OCI-LY3 (cell line): ENCODE results near the gene MAPK8.

Experiments used
- H2AFZ ChIP-seq: fragments of 200-600, 300-600 bp; shearing (Covaris generic); 2 replicates; pipeline ENCODE4 v1.6.0; 2014; ENCODE audit warnings: antibody characterized with exemption, low read depth, low read length
- H3K27ac ChIP-seq: fragments of 200-600, 300-600 bp; sonication (generic); 2 replicates; pipeline ENCODE4 v1.5.1; 2014; ENCODE audit warnings: mild to moderate bottlenecking, low read length, moderate library complexity, mixed read lengths
- H3K27me3 ChIP-seq: fragments of 200-600, 300-600 bp; sonication (generic); 2 replicates; pipeline ENCODE4 v1.6.1; 2014; ENCODE audit warnings: low read depth, low read length, mixed read lengths
- H3K36me3 ChIP-seq: fragments of 200-600, 300-600 bp; sonication (generic); replicated peaks from 2 replicates; pipeline ENCODE3; 2014; ENCODE audit warnings: low read depth, low read length, mixed read lengths
- H3K4me1 ChIP-seq: fragments of 300-600, 200-600 bp; sonication (generic); 2 replicates; pipeline ENCODE4 v1.6.1; 2014; ENCODE audit warnings: low read length, mixed read lengths
- H3K4me2 ChIP-seq: fragments of 200-600, 300-600 bp; sonication (generic); 2 replicates; pipeline ENCODE4 v1.6.1; 2014; ENCODE audit warnings: low read length, mixed read lengths
- H3K4me3 ChIP-seq: fragments of 300-600, 200-600 bp; sonication (generic); 2 replicates; pipeline ENCODE4 v1.5.1; 2014; ENCODE audit warnings: antibody characterized with exemption, mild to moderate bottlenecking, low read length, moderate library complexity
- H3K79me2 ChIP-seq: fragments of 300-600, 200-600 bp; shearing (Covaris generic); 2 replicates; pipeline ENCODE4 v1.6.1; 2014; ENCODE audit warnings: mild to moderate bottlenecking, low read length, mixed read lengths
- H3K9ac ChIP-seq: fragments of 300-600, 200-600 bp; shearing (Covaris generic); 2 replicates; pipeline ENCODE4 v1.6.0; 2014; ENCODE audit warnings: mild to moderate bottlenecking, low read length, moderate library complexity
- H3K9me3 ChIP-seq: fragments of 200-600, 300-600 bp; shearing (Covaris generic); 2 replicates; pipeline ENCODE4 v1.6.1; 2014; ENCODE audit warnings: low read length, mixed read lengths; ENCODE audit not compliant: insufficient read depth
- H4K20me1 ChIP-seq: fragments of 200-600, 300-600 bp; sonication (generic); 2 replicates; pipeline ENCODE4 v1.6.1; 2016; ENCODE audit warnings: low read length, mixed read lengths; ENCODE audit not compliant: insufficient read depth
- EZH2phosphoT487 ChIP-seq: fragments of 200-600 bp; shearing (Covaris generic); IDR thresholded peaks from 2 replicates; pipeline ENCODE4 v1.6.1; 2018; ENCODE audit warnings: antibody characterized with exemption, mixed run types, low read depth
- TF ChIP-seq, protein P1 (sequence below): fragments of 200-600, 300-600 bp; sonication (generic); IDR thresholded peaks from 2 replicates; pipeline ENCODE4 v1.5.1; 2014; ENCODE audit warnings: antibody characterized with exemption, low read length, low read depth

MAPK8 gene

DNA sequence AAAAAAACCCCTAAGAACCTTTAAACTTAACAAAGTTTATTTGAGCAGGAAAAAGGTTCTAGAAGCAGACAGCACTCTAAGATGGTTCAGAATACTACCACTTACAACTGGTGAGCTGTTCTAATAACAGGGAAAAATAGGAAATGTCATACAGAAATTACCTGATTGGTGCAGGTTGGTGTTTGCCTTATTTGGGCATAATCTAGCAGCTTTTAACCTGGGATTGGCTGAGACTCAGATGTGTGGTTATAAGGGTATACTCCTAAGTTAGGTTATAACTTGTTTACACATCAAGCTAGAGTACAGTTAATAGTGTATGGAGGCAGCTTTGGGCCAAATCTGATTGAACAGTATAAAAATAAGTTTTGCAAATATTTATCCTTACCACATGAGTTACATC lies 59.8 kb downstream of the MAPK8 start:
- no peak for TF ChIP-seq EZH2phosphoT487
- TF ChIP-seq, protein P1, sequence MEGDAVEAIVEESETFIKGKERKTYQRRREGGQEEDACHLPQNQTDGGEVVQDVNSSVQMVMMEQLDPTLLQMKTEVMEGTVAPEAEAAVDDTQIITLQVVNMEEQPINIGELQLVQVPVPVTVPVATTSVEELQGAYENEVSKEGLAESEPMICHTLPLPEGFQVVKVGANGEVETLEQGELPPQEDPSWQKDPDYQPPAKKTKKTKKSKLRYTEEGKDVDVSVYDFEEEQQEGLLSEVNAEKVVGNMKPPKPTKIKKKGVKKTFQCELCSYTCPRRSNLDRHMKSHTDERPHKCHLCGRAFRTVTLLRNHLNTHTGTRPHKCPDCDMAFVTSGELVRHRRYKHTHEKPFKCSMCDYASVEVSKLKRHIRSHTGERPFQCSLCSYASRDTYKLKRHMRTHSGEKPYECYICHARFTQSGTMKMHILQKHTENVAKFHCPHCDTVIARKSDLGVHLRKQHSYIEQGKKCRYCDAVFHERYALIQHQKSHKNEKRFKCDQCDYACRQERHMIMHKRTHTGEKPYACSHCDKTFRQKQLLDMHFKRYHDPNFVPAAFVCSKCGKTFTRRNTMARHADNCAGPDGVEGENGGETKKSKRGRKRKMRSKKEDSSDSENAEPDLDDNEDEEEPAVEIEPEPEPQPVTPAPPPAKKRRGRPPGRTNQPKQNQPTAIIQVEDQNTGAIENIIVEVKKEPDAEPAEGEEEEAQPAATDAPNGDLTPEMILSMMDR, result no peak
- H3K27ac ChIP-seq, result no peak overlapping the region
- no peaks in the 10 kb centered on the region for H3K36me3 ChIP-seq
- H4K20me1 ChIP-seq, result peaks cover 7% of the 10 kb centered on the region; the same call in 1 of the 2 replicates
- no peak overlapping the region for H3K9ac ChIP-seq
- H3K4me1 ChIP-seq, result peaks cover 15% of the 10 kb centered on the region
- no peak overlapping the region for H2AFZ ChIP-seq
- no peak overlapping the region for H3K4me2 ChIP-seq
- H3K9me3 ChIP-seq, result no peaks in the 10 kb centered on the region
- H3K27me3 ChIP-seq, result no peaks in the 10 kb centered on the region
- 0 out of 2 replicates have a peak, but pooled peaks cover 3% of the 10 kb centered on the region for H3K79me2 ChIP-seq
- no peak overlapping the region for H3K4me3 ChIP-seq

DNA sequence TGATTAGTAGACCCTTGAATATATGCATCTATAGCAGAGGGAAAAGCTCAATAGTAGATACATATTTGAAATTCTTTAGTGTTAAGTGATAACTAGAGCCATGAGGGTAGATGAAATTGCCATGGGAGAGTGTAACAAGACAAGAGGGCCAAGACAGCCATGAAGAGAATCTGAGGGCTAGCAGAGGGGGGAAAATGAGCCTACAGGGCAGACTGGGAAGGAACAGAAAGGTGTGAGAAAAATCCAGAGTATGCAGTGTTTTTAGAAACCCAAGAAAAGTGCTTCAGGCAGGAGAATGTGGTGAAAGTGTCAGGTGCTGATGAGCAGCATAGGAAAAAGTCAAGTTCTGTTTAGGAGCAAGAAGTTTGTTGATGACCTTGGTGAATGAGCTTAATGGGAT lies 63.0 kb downstream of the MAPK8 start:
- H4K20me1 ChIP-seq, result no peaks in the 10 kb centered on the region
- H3K27me3 ChIP-seq, result no peaks in the 10 kb centered on the region
- H3K4me1 ChIP-seq, result no peaks in the 10 kb centered on the region
- H2AFZ ChIP-seq, result no peak overlapping the region
- H3K4me3 ChIP-seq, result no peak overlapping the region
- TF ChIP-seq EZH2phosphoT487, result no peak
- TF ChIP-seq, protein P1, result no peak
- H3K4me2 ChIP-seq, result no peak overlapping the region
- H3K9me3 ChIP-seq, result no peaks in the 10 kb centered on the region
- no peaks in the 10 kb centered on the region for H3K36me3 ChIP-seq
- H3K9ac ChIP-seq, result no peak overlapping the region
- H3K79me2 ChIP-seq, result no peaks in the 10 kb centered on the region
- H3K27ac ChIP-seq, result no peak overlapping the region

DNA sequence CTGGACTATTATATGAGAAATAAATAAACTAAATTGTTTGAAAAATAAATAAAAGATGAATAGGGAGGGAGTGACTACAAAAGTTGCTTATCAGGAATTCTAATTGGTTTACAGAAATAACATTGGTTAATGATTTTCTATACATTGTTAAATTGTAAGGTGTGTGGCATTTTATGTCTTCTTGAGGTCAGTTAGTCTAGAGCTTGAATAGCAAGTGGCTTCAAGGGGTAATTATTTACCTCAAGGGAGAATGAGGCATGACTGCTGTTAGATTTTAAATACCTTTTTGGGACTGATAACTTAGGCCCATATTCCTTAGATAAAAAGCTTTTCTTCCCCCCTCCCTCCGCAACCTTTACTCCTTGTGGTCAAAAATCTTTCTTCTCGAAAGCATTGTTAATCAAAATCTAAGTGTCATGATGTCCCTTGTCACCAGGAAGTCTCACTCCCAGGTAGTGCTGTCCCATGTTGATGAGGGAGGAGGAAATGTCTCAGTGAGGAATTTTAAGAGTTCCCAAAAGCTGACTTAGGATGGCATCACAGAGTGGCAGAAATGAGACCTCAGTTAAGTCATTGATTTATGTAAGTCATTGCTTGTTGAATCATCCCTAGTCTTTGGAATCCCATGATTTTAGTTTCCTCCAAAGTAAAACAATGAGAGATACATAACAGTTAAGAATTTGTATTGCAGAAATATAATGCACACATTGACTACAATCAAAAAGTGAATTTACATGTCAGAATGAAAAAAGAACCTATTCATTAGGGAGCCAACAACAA lies 71.5 kb downstream of the MAPK8 start:
- Histone ChIP-seq H3K4me2 (no peak overlapping the region), H2AFZ (no peak overlapping the region), H4K20me1 (no peaks in the 10 kb centered on the region), H3K9ac (no peak overlapping the region), H3K36me3 (no peaks in the 10 kb centered on the region), H3K4me1 (no peaks in the 10 kb centered on the region), H3K27me3 (no peaks in the 10 kb centered on the region), H3K79me2 (no peaks in the 10 kb centered on the region), H3K27ac (no peak overlapping the region), H3K9me3 (no peaks in the 10 kb centered on the region), H3K4me3 (no peak overlapping the region)
- TF ChIP-seq, protein P1, result no peak
- TF ChIP-seq EZH2phosphoT487, result no peak

DNA sequence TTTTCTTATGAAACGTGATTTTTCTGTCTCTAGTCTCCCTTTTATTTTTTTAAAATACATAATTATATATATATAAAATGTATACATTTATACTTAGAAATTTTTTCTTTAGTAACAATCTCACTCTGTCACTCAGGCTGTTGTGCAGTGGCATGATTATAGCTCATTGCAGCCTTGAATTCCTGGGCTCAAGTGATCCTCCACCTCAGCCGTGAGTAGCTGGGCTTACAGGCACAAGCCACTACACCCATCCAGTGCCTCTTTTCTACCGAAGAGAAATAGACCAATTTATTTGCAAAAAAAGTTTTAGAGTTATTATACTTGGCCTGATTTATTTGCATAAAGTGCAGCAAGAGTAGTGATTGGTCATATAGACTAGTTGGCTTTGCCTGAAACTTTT lies 72.2 kb downstream of the MAPK8 start:
- no peaks in the 10 kb centered on the region for H3K36me3 ChIP-seq
- no peak overlapping the region for H3K4me3 ChIP-seq
- no peaks in the 10 kb centered on the region for H4K20me1 ChIP-seq
- no peak overlapping the region for H2AFZ ChIP-seq
- no peaks in the 10 kb centered on the region for H3K4me1 ChIP-seq
- no peak overlapping the region for H3K27ac ChIP-seq
- no peaks in the 10 kb centered on the region for H3K79me2 ChIP-seq
- no peak overlapping the region for H3K9ac ChIP-seq
- no peaks in the 10 kb centered on the region for H3K9me3 ChIP-seq
- no peaks in the 10 kb centered on the region for H3K27me3 ChIP-seq
- no peak overlapping the region for H3K4me2 ChIP-seq
- TF ChIP-seq, protein P1, result no peak
- no peak for TF ChIP-seq EZH2phosphoT487
